Neural progenitor cell (in vitro differentiated cells): ENCODE data around the gene ATXN1. TPM values are rescaled to one million over a fixed set of nuclear protein-coding genes. Genes with fewer than 3 reads are reported as not detected.

Experiments
- DNase-seq: peaks from one replicate; pipeline ENCODE4 v3.0.0-alpha.2; 2016; ENCODE audit warnings: low spot score
- H2AFZ ChIP-seq: fragments of 200-600 bp; sonication (generic); replicated peaks from 2 replicates; pipeline ENCODE4 v1.6.1; 2016; ENCODE audit warnings: antibody characterized with exemption
- H3F3A ChIP-seq: fragments of 200-600 bp; sonication (generic); 2 replicates; pipeline ENCODE4 v1.6.1; 2016; ENCODE audit warnings: antibody characterized with exemption, low read depth
- H3K27ac ChIP-seq: fragments of 200-600 bp; sonication (generic); 2 replicates; pipeline ENCODE4 v1.5.1; 2016; ENCODE audit warnings: mild to moderate bottlenecking
- H3K27me3 ChIP-seq: fragments of 200-600 bp; sonication (generic); 2 replicates; pipeline ENCODE4 v1.6.1; 2016; ENCODE audit warnings: mild to moderate bottlenecking, moderate library complexity
- H3K36me3 ChIP-seq: fragments of 200-600 bp; sonication (generic); 2 replicates; pipeline ENCODE4 v1.5.1; 2016
- H3K4me1 ChIP-seq: fragments of 200-600 bp; sonication (generic); 2 replicates; pipeline ENCODE4 v1.6.1; 2016; ENCODE audit warnings: mixed run types
- H3K4me2 ChIP-seq: fragments of 200-600 bp; sonication (generic); 2 replicates; pipeline ENCODE4 v1.6.1; 2016
- H3K4me3 ChIP-seq: fragments of 200-600 bp; sonication (generic); 2 replicates; pipeline ENCODE4 v1.5.1; 2016
- H3K79me2 ChIP-seq: fragments of 200-600 bp; sonication (generic); 2 replicates; pipeline ENCODE4 v1.6.1; 2016; ENCODE audit warnings: low read depth
- H3K9ac ChIP-seq: fragments of 200-600 bp; sonication (generic); 2 replicates; pipeline ENCODE4 v1.6.1; 2016
- H3K9me3 ChIP-seq: fragments of 200-600 bp; sonication (generic); 2 replicates; pipeline ENCODE4 v1.5.1; 2016; ENCODE audit warnings: low read depth
- H4K20me1 ChIP-seq: fragments of 200-600 bp; sonication (generic); 2 replicates; pipeline ENCODE4 v1.6.1; 2016; ENCODE audit warnings: low read depth
- H3K27ac Mint-ChIP-seq: 3 replicates; pipeline ENCODE4 v1.8.0; 2021; ENCODE audit warnings: mixed read lengths
- H3K27me3 Mint-ChIP-seq: 2 replicates; pipeline ENCODE4 v1.8.0; 2022; ENCODE audit warnings: low read depth, mild to moderate bottlenecking, inconsistent platforms, moderate library complexity, mixed read lengths; ENCODE audit not compliant: insufficient read depth
- H3K36me3 Mint-ChIP-seq: 3 replicates; pipeline ENCODE4 v1.8.0; 2021; ENCODE audit warnings: mixed read lengths
- H3K4me1 Mint-ChIP-seq: 3 replicates; pipeline ENCODE4 v1.8.0; 2021; ENCODE audit warnings: mixed read lengths
- H3K4me3 Mint-ChIP-seq: 3 replicates; pipeline ENCODE4 v1.8.0; 2021; ENCODE audit warnings: mild to moderate bottlenecking, moderate library complexity, mixed read lengths
- H3K9me3 Mint-ChIP-seq: 3 replicates; pipeline ENCODE4 v1.8.0; 2020; ENCODE audit warnings: mixed read lengths
- EZH2 ChIP-seq: fragments of 200-600 bp; sonication (generic); IDR thresholded peaks from 2 replicates; pipeline ENCODE4 v1.6.1; 2017; ENCODE audit warnings: antibody characterized with exemption, mild to moderate bottlenecking, moderate library complexity
- EZH2phosphoT487 ChIP-seq: fragments of 200-600 bp; sonication (generic); IDR thresholded peaks from 2 replicates; pipeline ENCODE4 v1.6.1; 2017; ENCODE audit warnings: antibody characterized with exemption
- total RNA-seq: library from RNA; depleted of rRNA; stranded (reverse); fragments of >200 nt; gene quantifications from 2 replicates; pipeline ENCODE4 v1.2.3, GENCODE V29; 2015; ENCODE audit warnings: low replicate concordance
- TF ChIP-seq, protein P1 (sequence below): fragments of 200-600 bp; sonication (generic); IDR thresholded peaks from 2 replicates; pipeline ENCODE4 v1.5.1; 2017; ENCODE audit warnings: antibody characterized with exemption, mild to moderate bottlenecking

The ATXN1 gene
- total RNA-seq, 1 donor from 2014 or later = 3.6 TPM

DNA sequence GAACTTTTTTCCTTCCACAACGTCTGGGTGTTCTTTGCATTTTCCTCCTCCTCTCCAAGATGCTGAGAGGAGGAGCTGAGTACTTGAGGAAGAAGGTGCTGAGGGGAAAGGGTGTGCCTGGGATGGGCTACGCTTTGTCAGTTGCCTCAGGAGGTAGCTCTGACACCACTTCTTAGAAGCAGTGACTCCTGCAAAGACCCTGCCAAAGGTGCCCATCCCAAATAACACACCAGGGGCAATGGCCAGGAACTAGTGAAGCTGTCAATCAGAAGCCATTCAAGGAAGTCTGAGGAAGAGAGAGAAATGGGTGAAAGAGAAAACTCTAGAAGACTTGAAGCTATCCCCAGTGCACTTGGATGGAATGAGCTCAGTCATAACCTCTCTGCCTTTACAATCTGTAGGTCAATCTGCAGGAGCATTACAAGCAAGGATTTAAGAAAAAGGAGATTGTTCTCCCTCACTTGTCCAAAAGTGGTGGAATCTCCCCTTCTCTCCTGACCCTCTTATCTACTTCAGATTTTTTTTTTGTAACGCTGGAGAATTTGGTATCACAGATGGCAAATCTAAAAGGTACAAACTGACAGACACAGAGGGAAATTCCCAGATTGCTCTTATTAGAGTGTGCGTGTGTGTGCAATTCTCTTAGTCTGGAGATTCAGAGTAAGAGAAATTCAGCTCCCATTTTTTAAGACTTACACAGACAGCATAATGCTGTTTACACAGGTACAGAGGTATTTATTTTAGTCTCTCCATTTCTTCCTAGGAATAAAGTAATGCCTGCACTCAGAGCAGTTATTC lies 280.3 kb downstream of the ATXN1 start:
- no peak for TF ChIP-seq EZH2phosphoT487
- TF ChIP-seq, protein P1, sequence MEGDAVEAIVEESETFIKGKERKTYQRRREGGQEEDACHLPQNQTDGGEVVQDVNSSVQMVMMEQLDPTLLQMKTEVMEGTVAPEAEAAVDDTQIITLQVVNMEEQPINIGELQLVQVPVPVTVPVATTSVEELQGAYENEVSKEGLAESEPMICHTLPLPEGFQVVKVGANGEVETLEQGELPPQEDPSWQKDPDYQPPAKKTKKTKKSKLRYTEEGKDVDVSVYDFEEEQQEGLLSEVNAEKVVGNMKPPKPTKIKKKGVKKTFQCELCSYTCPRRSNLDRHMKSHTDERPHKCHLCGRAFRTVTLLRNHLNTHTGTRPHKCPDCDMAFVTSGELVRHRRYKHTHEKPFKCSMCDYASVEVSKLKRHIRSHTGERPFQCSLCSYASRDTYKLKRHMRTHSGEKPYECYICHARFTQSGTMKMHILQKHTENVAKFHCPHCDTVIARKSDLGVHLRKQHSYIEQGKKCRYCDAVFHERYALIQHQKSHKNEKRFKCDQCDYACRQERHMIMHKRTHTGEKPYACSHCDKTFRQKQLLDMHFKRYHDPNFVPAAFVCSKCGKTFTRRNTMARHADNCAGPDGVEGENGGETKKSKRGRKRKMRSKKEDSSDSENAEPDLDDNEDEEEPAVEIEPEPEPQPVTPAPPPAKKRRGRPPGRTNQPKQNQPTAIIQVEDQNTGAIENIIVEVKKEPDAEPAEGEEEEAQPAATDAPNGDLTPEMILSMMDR = no peak
- Histone ChIP-seq H3K4me2 (no peak overlapping the region), H3F3A (no peaks in the 10 kb centered on the region), H3K27ac (no peak overlapping the region), H4K20me1 (no peaks in the 10 kb centered on the region), H3K9ac (no peak overlapping the region), H3K4me3 (no peak overlapping the region), H3K79me2 (no peaks in the 10 kb centered on the region), H3K4me1 (no peaks in the 10 kb centered on the region), H3K36me3 (no peaks in the 10 kb centered on the region), H3K27me3 (no peaks in the 10 kb centered on the region), H2AFZ (no peak overlapping the region), H3K9me3 (no peaks in the 10 kb centered on the region)
- H3K27ac Mint-ChIP-seq = no peak overlapping the region
- H3K4me1 Mint-ChIP-seq = no peaks in the 10 kb centered on the region
- no peak overlapping the region for H3K4me3 Mint-ChIP-seq
- no peaks in the 10 kb centered on the region for H3K27me3 Mint-ChIP-seq
- H3K36me3 Mint-ChIP-seq = peaks cover 5% of the 10 kb centered on the region
- DNase-seq = no peak
- peaks cover 4% of the 10 kb centered on the region for H3K9me3 Mint-ChIP-seq

DNA sequence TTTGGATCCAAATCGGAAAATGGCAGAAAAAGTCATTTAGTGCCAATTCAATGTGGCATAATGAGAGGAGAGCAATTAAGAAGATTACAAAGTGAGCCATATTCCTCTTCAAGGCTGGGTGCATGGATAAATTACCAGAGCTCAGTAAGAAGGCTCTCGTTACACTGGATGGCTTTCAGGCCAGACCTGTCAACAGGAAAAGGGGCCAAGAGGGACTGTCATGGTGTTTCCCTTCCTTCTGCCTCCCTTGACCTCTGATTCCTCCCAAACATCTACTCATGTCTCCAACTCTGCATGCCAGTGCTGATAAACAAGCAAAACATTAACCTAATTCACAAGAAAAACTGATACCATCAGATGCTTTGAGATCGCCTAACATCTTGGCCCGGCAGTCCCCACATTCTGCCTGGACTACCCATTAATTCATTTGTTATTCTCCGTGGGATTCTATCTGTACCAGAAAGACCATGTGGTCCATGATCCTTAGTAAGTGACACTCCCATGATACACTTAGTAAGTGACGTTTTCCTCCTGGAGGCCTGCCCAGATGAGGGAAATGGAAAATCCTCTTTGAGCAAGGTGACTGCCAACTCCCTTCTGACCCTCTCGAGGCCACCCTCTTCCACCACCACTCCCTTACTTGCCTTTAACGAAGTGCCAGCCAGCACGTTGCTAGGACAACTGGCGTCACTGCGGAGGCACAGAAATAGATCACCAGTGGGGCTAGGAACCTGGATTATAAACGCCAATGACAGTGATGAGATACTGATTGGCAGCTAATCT lies 283.7 kb downstream of the ATXN1 start:
- DNase-seq = no peak
- H3K36me3 Mint-ChIP-seq = no peaks in the 10 kb centered on the region
- Histone ChIP-seq H3F3A (no peaks in the 10 kb centered on the region), H3K9me3 (no peaks in the 10 kb centered on the region), H3K4me3 (no peak overlapping the region), H4K20me1 (no peaks in the 10 kb centered on the region), H3K27me3 (no peaks in the 10 kb centered on the region), H3K27ac (no peak overlapping the region), H3K4me1 (no peaks in the 10 kb centered on the region), H3K4me2 (no peak overlapping the region), H2AFZ (no peak overlapping the region), H3K36me3 (no peaks in the 10 kb centered on the region), H3K9ac (no peak overlapping the region), H3K79me2 (no peaks in the 10 kb centered on the region)
- no peaks in the 10 kb centered on the region for H3K9me3 Mint-ChIP-seq
- TF ChIP-seq, protein P1 = no peak
- TF ChIP-seq EZH2 (no peak), EZH2phosphoT487 (no peak)
- no peaks in the 10 kb centered on the region for H3K27me3 Mint-ChIP-seq
- no peak overlapping the region for H3K27ac Mint-ChIP-seq
- no peak overlapping the region for H3K4me3 Mint-ChIP-seq
- no peaks in the 10 kb centered on the region for H3K4me1 Mint-ChIP-seq

DNA sequence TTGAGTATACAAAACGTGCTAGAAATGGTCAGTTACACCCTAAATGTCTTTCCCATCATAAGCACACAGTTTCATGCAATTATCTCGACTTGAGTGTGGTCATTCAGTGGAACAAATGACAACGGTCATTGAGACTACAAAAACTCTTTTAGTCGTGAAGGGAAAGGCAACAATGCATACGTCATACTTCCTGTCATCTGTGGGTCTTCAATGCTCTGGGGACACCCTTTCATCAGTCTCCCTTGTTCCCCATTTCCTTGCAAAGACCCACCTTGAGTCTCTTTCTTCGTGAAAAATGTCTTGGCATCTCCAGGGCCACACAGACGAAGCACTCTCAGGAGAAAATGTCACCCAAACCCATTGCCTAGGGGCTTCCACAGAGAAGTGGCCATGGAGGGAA lies 284.4 kb downstream of the ATXN1 start:
- H3K4me3 ChIP-seq = no peak overlapping the region
- Mint-ChIP-seq H3K4me1 (no peaks in the 10 kb centered on the region), H3K9me3 (no peaks in the 10 kb centered on the region), H3K4me3 (no peak overlapping the region), H3K36me3 (no peaks in the 10 kb centered on the region), H3K27me3 (no peaks in the 10 kb centered on the region), H3K27ac (no peak overlapping the region)
- H3K27me3 ChIP-seq = no peaks in the 10 kb centered on the region
- no peaks in the 10 kb centered on the region for H3K4me1 ChIP-seq
- no peaks in the 10 kb centered on the region for H4K20me1 ChIP-seq
- TF ChIP-seq EZH2phosphoT487 = no peak
- H3F3A ChIP-seq = no peaks in the 10 kb centered on the region
- no peaks in the 10 kb centered on the region for H3K36me3 ChIP-seq
- no peak overlapping the region for H3K4me2 ChIP-seq
- no peaks in the 10 kb centered on the region for H3K79me2 ChIP-seq
- H3K9ac ChIP-seq = no peak overlapping the region
- no peak for DNase-seq
- no peak overlapping the region for H2AFZ ChIP-seq
- H3K9me3 ChIP-seq = no peaks in the 10 kb centered on the region
- no peak overlapping the region for H3K27ac ChIP-seq

DNA sequence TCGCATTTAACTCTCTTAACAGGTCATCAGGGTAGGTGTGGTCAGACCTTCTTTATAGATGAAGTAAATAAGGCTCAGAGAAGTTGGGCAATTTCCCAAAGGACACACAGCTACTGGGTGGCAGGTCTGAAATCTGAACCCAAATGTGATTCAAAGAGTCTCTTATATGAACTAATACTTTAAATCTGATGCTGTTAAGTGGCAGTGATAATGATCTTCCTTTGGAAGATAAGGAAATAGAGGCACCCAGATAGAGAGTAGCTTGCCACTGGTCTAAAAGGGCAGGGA lies 285.8 kb downstream of the ATXN1 start:
- H3K36me3 ChIP-seq = no peaks in the 10 kb centered on the region
- Mint-ChIP-seq H3K4me3 (no peak overlapping the region), H3K4me1 (no peaks in the 10 kb centered on the region), H3K27me3 (no peaks in the 10 kb centered on the region), H3K27ac (no peak overlapping the region), H3K36me3 (no peaks in the 10 kb centered on the region), H3K9me3 (no peaks in the 10 kb centered on the region)
- no peak overlapping the region for H3K4me2 ChIP-seq
- no peaks in the 10 kb centered on the region for H3K4me1 ChIP-seq
- no peak overlapping the region for H3K4me3 ChIP-seq
- DNase-seq = no peak
- no peak overlapping the region for H3K27ac ChIP-seq
- H3K79me2 ChIP-seq = no peaks in the 10 kb centered on the region
- TF ChIP-seq, protein P1 = no peak
- TF ChIP-seq EZH2 (no peak), EZH2phosphoT487 (no peak)
- no peaks in the 10 kb centered on the region for H4K20me1 ChIP-seq
- no peaks in the 10 kb centered on the region for H3F3A ChIP-seq
- no peaks in the 10 kb centered on the region for H3K9me3 ChIP-seq
- no peak overlapping the region for H2AFZ ChIP-seq
- H3K9ac ChIP-seq = no peak overlapping the region
- no peaks in the 10 kb centered on the region for H3K27me3 ChIP-seq
